ENCODE measurements around the gene UBE2J1.
A peak's percentile ranks its signal among the peaks of the same experiment; 100 is the strongest.

DNA sequence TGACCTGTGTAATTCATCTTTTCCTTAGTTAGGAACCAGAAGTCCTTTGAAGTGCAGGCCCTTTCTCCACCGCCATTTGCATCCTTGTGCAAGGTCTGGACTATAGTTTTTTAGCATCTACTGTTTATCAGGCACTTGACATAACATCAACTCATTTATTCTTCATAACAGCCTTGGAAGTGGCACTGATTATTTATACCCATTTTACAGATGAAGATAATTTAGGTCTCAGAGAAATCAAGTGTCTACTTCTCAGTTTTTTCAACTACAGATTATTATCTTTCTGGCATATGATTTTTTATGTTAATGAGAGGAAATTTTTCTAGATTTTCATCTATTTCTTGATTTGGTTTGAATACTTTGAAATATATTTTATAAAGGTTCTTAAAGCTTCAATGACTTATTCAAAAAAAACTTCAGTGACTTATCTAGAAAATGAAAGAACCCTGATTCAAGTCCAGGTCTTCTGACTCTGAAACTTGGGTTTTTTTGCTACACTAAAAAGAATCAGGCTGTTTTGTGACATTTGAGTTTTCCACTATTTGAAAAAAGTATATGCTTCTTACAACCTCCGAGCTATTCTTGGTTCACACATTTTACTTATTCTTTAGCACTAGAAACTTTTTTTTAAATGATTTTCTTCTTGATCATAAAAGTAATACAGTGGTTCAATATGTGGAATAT is 3.1 kb upstream of the UBE2J1 start:
- TF ChIP-seq, protein P1, sequence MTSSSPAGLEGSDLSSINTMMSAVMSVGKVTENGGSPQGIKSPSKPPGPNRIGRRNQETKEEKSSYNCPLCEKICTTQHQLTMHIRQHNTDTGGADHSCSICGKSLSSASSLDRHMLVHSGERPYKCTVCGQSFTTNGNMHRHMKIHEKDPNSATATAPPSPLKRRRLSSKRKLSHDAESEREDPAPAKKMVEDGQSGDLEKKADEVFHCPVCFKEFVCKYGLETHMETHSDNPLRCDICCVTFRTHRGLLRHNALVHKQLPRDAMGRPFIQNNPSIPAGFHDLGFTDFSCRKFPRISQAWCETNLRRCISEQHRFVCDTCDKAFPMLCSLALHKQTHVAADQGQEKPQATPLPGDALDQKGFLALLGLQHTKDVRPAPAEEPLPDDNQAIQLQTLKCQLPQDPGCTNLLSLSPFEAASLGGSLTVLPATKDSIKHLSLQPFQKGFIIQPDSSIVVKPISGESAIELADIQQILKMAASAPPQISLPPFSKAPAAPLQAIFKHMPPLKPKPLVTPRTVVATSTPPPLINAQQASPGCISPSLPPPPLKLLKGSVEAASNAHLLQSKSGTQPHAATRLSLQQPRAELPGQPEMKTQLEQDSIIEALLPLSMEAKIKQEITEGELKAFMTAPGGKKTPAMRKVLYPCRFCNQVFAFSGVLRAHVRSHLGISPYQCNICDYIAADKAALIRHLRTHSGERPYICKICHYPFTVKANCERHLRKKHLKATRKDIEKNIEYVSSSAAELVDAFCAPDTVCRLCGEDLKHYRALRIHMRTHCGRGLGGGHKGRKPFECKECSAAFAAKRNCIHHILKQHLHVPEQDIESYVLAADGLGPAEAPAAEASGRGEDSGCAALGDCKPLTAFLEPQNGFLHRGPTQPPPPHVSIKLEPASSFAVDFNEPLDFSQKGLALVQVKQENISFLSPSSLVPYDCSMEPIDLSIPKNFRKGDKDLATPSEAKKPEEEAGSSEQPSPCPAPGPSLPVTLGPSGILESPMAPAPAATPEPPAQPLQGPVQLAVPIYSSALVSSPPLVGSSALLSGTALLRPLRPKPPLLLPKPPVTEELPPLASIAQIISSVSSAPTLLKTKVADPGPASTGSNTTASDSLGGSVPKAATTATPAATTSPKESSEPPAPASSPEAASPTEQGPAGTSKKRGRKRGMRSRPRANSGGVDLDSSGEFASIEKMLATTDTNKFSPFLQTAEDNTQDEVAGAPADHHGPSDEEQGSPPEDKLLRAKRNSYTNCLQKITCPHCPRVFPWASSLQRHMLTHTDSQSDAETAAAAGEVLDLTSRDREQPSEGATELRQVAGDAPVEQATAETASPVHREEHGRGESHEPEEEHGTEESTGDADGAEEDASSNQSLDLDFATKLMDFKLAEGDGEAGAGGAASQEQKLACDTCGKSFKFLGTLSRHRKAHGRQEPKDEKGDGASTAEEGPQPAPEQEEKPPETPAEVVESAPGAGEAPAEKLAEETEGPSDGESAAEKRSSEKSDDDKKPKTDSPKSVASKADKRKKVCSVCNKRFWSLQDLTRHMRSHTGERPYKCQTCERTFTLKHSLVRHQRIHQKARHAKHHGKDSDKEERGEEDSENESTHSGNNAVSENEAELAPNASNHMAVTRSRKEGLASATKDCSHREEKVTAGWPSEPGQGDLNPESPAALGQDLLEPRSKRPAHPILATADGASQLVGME (CRISPR knock-in tag; IDR thresholded peaks at IDR 0.05): no peak
- TF ChIP-seq BCOR (IDR thresholded peaks at IDR 0.05) (peak; percentile 50; the same call in 1 of the 2 replicates), KHSRP (IDR thresholded peaks at IDR 0.05) (no peak), ZNF274 (IDR thresholded peaks at IDR 0.05; ENCODE audit: borderline replicate concordance, low read depth, low read length) (no peak)
- TF ChIP-seq, protein P2, sequence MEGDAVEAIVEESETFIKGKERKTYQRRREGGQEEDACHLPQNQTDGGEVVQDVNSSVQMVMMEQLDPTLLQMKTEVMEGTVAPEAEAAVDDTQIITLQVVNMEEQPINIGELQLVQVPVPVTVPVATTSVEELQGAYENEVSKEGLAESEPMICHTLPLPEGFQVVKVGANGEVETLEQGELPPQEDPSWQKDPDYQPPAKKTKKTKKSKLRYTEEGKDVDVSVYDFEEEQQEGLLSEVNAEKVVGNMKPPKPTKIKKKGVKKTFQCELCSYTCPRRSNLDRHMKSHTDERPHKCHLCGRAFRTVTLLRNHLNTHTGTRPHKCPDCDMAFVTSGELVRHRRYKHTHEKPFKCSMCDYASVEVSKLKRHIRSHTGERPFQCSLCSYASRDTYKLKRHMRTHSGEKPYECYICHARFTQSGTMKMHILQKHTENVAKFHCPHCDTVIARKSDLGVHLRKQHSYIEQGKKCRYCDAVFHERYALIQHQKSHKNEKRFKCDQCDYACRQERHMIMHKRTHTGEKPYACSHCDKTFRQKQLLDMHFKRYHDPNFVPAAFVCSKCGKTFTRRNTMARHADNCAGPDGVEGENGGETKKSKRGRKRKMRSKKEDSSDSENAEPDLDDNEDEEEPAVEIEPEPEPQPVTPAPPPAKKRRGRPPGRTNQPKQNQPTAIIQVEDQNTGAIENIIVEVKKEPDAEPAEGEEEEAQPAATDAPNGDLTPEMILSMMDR (IDR thresholded peaks at IDR 0.05 in 2 of 3, conservative IDR thresholded peaks at IDR 0.05 in 1 of 3; ENCODE audit: insufficient read depth in 2 of 3, low read depth in 1 of 3, low read length in 3 of 3): no peak
